H9 (cell line): ENCODE measurements around the gene HAGHL. TPM values are rescaled to one million over a fixed set of nuclear protein-coding genes. Genes with fewer than 3 reads are reported as not detected.
A peak's percentile ranks its signal among the peaks of the same experiment; 100 is the strongest.

Source experiments
- DNase-seq: peaks from one replicate; pipeline ENCODE4 v3.0.0-alpha.2; 2017
- H2AFZ ChIP-seq: one replicate; pipeline ENCODE4 v1.6.1; 2013; ENCODE audit warnings: mild to moderate bottlenecking, low read length, control low read depth, moderate library complexity
- H2AK5ac ChIP-seq: 2 replicates; pipeline ENCODE4 v1.6.1; 2013; ENCODE audit warnings: low read length, control low read depth, mixed read lengths; ENCODE audit not compliant: insufficient read length
- H2BK120ac ChIP-seq: one replicate; pipeline ENCODE4 v1.6.1; 2013; ENCODE audit warnings: low read depth, mild to moderate bottlenecking, low read length, control low read depth, inconsistent platforms; ENCODE audit not compliant: poor library complexity, severe bottlenecking
- H2BK12ac ChIP-seq: 2 replicates; pipeline ENCODE4 v1.6.1; 2013; ENCODE audit warnings: low read length, control low read depth, mixed read lengths, low read depth; ENCODE audit not compliant: insufficient read length
- H2BK15ac ChIP-seq: 2 replicates; pipeline ENCODE4 v1.6.1; 2013; ENCODE audit warnings: low read depth, low read length, control low read depth
- H2BK20ac ChIP-seq: one replicate; pipeline ENCODE4 v1.6.1; 2013; ENCODE audit warnings: low read depth, mild to moderate bottlenecking, low read length, control low read depth, inconsistent platforms; ENCODE audit not compliant: poor library complexity, severe bottlenecking
- H2BK5ac ChIP-seq: 2 replicates; pipeline ENCODE4 v1.6.1; 2013; ENCODE audit warnings: low read length, control low read depth, mixed read lengths; ENCODE audit not compliant: insufficient read length
- H3K14ac ChIP-seq: 2 replicates; pipeline ENCODE4 v1.6.1; 2013; ENCODE audit warnings: low read length, control low read depth; ENCODE audit not compliant: insufficient read depth
- H3K18ac ChIP-seq: 2 replicates; pipeline ENCODE4 v1.6.1; 2013; ENCODE audit warnings: low read depth, mild to moderate bottlenecking, mixed read lengths, low read length, control low read depth; ENCODE audit not compliant: insufficient read length
- H3K23ac ChIP-seq: 2 replicates; pipeline ENCODE4 v1.6.1; 2013; ENCODE audit warnings: low read length, control low read depth, mixed read lengths, low read depth; ENCODE audit not compliant: insufficient read length
- H3K23me2 ChIP-seq: 2 replicates; pipeline ENCODE4 v1.6.1; 2013; ENCODE audit warnings: low read depth, mild to moderate bottlenecking, mixed read lengths, low read length, control low read depth; ENCODE audit not compliant: insufficient read length, poor library complexity, severe bottlenecking
- H3K27ac ChIP-seq: 2 replicates; pipeline ENCODE4 v1.5.1; 2013; ENCODE audit warnings: low read length, control low read depth, mixed read lengths, low read depth; ENCODE audit not compliant: insufficient read length
- H3K27me3 ChIP-seq: 2 replicates; pipeline ENCODE4 v1.6.1; 2013; ENCODE audit warnings: low read length, control low read depth, inconsistent platforms; ENCODE audit not compliant: insufficient read depth
- H3K4ac ChIP-seq: 2 replicates; pipeline ENCODE4 v1.6.1; 2013; ENCODE audit warnings: low read depth, mild to moderate bottlenecking, control low read depth, inconsistent platforms, low read length, moderate library complexity
- H3K4me1 ChIP-seq: 2 replicates; pipeline ENCODE4 v1.6.1; 2013; ENCODE audit warnings: low read length, control low read depth, inconsistent platforms; ENCODE audit not compliant: insufficient read depth
- H3K4me2 ChIP-seq: 2 replicates; pipeline ENCODE4 v1.6.1; 2013; ENCODE audit warnings: low read length, control low read depth, mixed read lengths; ENCODE audit not compliant: insufficient read length, insufficient read depth
- H3K56ac ChIP-seq: 2 replicates; pipeline ENCODE4 v1.6.1; 2013; ENCODE audit warnings: low read depth, mild to moderate bottlenecking, mixed read lengths, low read length, control low read depth; ENCODE audit not compliant: insufficient read length
- H3K79me1 ChIP-seq: 2 replicates; pipeline ENCODE4 v1.6.1; 2013; ENCODE audit warnings: low read depth, mild to moderate bottlenecking, moderate library complexity, low read length, control low read depth, inconsistent platforms; ENCODE audit not compliant: insufficient read depth, poor library complexity, severe bottlenecking
- H3K79me2 ChIP-seq: 2 replicates; pipeline ENCODE4 v1.6.1; 2013; ENCODE audit warnings: low read length, control low read depth, inconsistent platforms; ENCODE audit not compliant: insufficient read depth
- H3K9ac ChIP-seq: 2 replicates; pipeline ENCODE4 v1.6.1; 2013; ENCODE audit warnings: low read length, control low read depth, mixed read lengths; ENCODE audit not compliant: insufficient read length; ENCODE audit errors: extremely low read depth
- H3K9me3 ChIP-seq: one replicate; pipeline ENCODE4 v1.6.1; 2013; ENCODE audit warnings: low read depth, low read length, inconsistent platforms; ENCODE audit not compliant: control insufficient read depth
- H3T11ph ChIP-seq: one replicate; pipeline ENCODE4 v1.6.1; 2013; ENCODE audit warnings: mild to moderate bottlenecking, low read length, control low read depth, inconsistent platforms
- H4K20me1 ChIP-seq: one replicate; pipeline ENCODE4 v1.6.1; 2013; ENCODE audit not compliant: control insufficient read depth, insufficient read length, insufficient read depth
- H4K5ac ChIP-seq: 2 replicates; pipeline ENCODE4 v1.6.1; 2013; ENCODE audit warnings: low read depth, mild to moderate bottlenecking, mixed read lengths, low read length, control low read depth; ENCODE audit not compliant: insufficient read length
- H4K8ac ChIP-seq: replicated peaks from 2 replicates; pipeline ENCODE4 v1.6.1; 2013; ENCODE audit warnings: low read length, control low read depth, mixed read lengths, low read depth; ENCODE audit not compliant: insufficient read length
- H4K91ac ChIP-seq: 2 replicates; pipeline ENCODE4 v1.6.1; 2013; ENCODE audit warnings: low read depth, mild to moderate bottlenecking, moderate library complexity, mixed read lengths, low read length, control low read depth; ENCODE audit not compliant: insufficient read length
- H3K27ac Mint-ChIP-seq, 3 experiments: 2 replicates in 2 of 3; 3 replicates in 1 of 3; pipeline ENCODE4 v1.8.0; 2020 to 2021; ENCODE audit warnings: mixed read lengths in 3 of 3, mild to moderate bottlenecking in 1 of 3, moderate library complexity in 1 of 3
- H3K27me3 Mint-ChIP-seq: 2 replicates; pipeline ENCODE4 v1.8.0; 2021; ENCODE audit warnings: low read depth, mild to moderate bottlenecking, moderate library complexity, mixed read lengths
- H3K36me3 Mint-ChIP-seq, 3 experiments: 2 replicates in 2 of 3; 3 replicates in 1 of 3; pipeline ENCODE4 v1.8.0; 2020 to 2021; ENCODE audit warnings: low read depth in 3 of 3, mixed read lengths in 3 of 3; ENCODE audit not compliant: insufficient read depth in 1 of 3
- H3K4me1 Mint-ChIP-seq, 2 experiments: 2 replicates each; pipeline ENCODE4 v1.8.0; 2020; ENCODE audit warnings: mixed read lengths in 2 of 2
- H3K4me3 Mint-ChIP-seq, 2 experiments: 2 replicates in 1 of 2; 3 replicates in 1 of 2; pipeline ENCODE4 v1.8.0; 2020 to 2021; ENCODE audit warnings: mild to moderate bottlenecking in 2 of 2, mixed read lengths in 2 of 2, moderate library complexity in 1 of 2
- H3K9me3 Mint-ChIP-seq, 2 experiments: 2 replicates in 1 of 2; 3 replicates in 1 of 2; pipeline ENCODE4 v1.8.0; 2020; ENCODE audit warnings: mild to moderate bottlenecking in 2 of 2, mixed read lengths in 2 of 2, moderate library complexity in 1 of 2
- WGBS: extraction: QIAGEN DNeasy Blood & Tissue Kit; methylation state at CpG from one replicate; pipeline ENCODE4 v1.1.7; 2013; ENCODE audit warnings: missing lambda C conversion rate, low lambda C conversion rate, mixed read lengths; ENCODE audit not compliant: insufficient read length; ENCODE audit errors: extremely low coverage; 5-methylcytosine and 5-hydroxymethylcytosine counted together
- total RNA-seq: library from RNA; stranded (reverse); gene quantifications from 2 replicates; pipeline ENCODE4 v1.2.1, GENCODE V29; 2021
- TF ChIP-seq, protein P1 (sequence below): fragments of 200-600 bp; sonication (generic); conservative IDR thresholded peaks from 3 replicates; pipeline ENCODE4 v1.8.0; 2021; ENCODE audit warnings: antibody characterized with exemption, mild to moderate bottlenecking

Gene HAGHL
- total RNA-seq, 1 experiment from 2014 or later, result 25.2 TPM

GRCh38 chr16:720990-721764, 5.7 kb upstream of the HAGHL start, which contains the start of gene ANTKMT:
TSS of gene ANTKMT (plus strand) at chr16:721146. CDS start at chr16:721275, 129 bp downstream.
- Histone ChIP-seq H3T11ph (no peak within 1 kb of the TSS), H4K91ac (no peak within 1 kb of the TSS), H3K79me2 (no peaks in the 10 kb centered on the region), H3K18ac (peak within 1 kb of the TSS; percentile 80), H2BK15ac (no peak within 1 kb of the TSS), H2AFZ (no peak within 1 kb of the TSS), H4K5ac (no peak within 1 kb of the TSS), H2BK20ac (no peak within 1 kb of the TSS), H3K27ac (no peak within 1 kb of the TSS), H3K23ac (no peak within 1 kb of the TSS), H4K20me1 (no peaks in the 10 kb centered on the region), H3K4me1 (no peaks in the 10 kb centered on the region), H2BK12ac (no peak within 1 kb of the TSS), H3K23me2 (peaks cover 2% of the 10 kb centered on the region), H3K79me1 (no peaks in the 10 kb centered on the region), H3K56ac (no peak within 1 kb of the TSS), H2AK5ac (no peak within 1 kb of the TSS), H4K8ac (no peak within 1 kb of the TSS), H3K4me2 (peak within 1 kb of the TSS; percentile 59), H3K14ac (peak within 1 kb of the TSS; percentile 95; the same call in 1 of the 2 replicates), H3K9ac (peak within 1 kb of the TSS; percentile 57), H3K4ac (no peak within 1 kb of the TSS), H3K9me3 (no peaks in the 10 kb centered on the region), H3K27me3 (no peaks in the 10 kb centered on the region), H2BK5ac (no peak within 1 kb of the TSS), H2BK120ac (no peak within 1 kb of the TSS)
- peak within 1 kb of the TSS in 1 of 3 experiments; percentile 79; a peak in 2 of 7 replicates for H3K27ac Mint-ChIP-seq
- H3K27me3 Mint-ChIP-seq, result peaks cover 33% of the 10 kb centered on the region
- H3K9me3 Mint-ChIP-seq, result no peaks in the 10 kb centered on the region
- peak within 1 kb of the TSS; percentile 72 to 88 for H3K4me3 Mint-ChIP-seq
- peaks cover 0 to 5% (median 3%) of the 10 kb centered on the region in 3 experiments; a peak in 1 of 7 replicates for H3K36me3 Mint-ChIP-seq
- peak; percentile 94 for DNase-seq
- TF ChIP-seq, protein P1, sequence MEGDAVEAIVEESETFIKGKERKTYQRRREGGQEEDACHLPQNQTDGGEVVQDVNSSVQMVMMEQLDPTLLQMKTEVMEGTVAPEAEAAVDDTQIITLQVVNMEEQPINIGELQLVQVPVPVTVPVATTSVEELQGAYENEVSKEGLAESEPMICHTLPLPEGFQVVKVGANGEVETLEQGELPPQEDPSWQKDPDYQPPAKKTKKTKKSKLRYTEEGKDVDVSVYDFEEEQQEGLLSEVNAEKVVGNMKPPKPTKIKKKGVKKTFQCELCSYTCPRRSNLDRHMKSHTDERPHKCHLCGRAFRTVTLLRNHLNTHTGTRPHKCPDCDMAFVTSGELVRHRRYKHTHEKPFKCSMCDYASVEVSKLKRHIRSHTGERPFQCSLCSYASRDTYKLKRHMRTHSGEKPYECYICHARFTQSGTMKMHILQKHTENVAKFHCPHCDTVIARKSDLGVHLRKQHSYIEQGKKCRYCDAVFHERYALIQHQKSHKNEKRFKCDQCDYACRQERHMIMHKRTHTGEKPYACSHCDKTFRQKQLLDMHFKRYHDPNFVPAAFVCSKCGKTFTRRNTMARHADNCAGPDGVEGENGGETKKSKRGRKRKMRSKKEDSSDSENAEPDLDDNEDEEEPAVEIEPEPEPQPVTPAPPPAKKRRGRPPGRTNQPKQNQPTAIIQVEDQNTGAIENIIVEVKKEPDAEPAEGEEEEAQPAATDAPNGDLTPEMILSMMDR, result no peak; the same call in 2 of the 3 replicates
- no CpG with 5 or more reads among the region's 106 CpGs for WGBS
- H3K4me1 Mint-ChIP-seq, result peaks cover 11 to 23% of the 10 kb centered on the region in 2 experiments
